HL-60 (cell line): ENCODE measurements around the gene CMIP.

ENCODE experiments used
- DNase-seq, 2 experiments: peaks; one replicate each; pipeline ENCODE4 v3.0.0-alpha.2; 2010 to 2020; ENCODE audit warnings: low read depth in 1 of 2, low spot score in 1 of 2
- H3K27ac ChIP-seq: fragments of 250-450 bp; sonication (Bioruptor Pico); replicated peaks from 2 replicates; pipeline ENCODE4 v1.5.1; 2020; ENCODE audit warnings: mild to moderate bottlenecking, moderate library complexity
- H3K27me3 ChIP-seq: fragments of 250-450 bp; sonication (Bioruptor Pico); 2 replicates; pipeline ENCODE4 v1.5.1; 2021; ENCODE audit warnings: mild to moderate bottlenecking, moderate library complexity; ENCODE audit not compliant: insufficient read depth, poor library complexity, severe bottlenecking
- H3K4me3 ChIP-seq: replicated peaks from 2 replicates; pipeline ENCODE4 v1.5.1; 2011; ENCODE audit warnings: mild to moderate bottlenecking, control low read depth, low read length; ENCODE audit not compliant: insufficient read depth
- GABPA ChIP-seq: IDR thresholded peaks from 2 replicates; pipeline ENCODE4 v1.6.1; 2012; ENCODE audit warnings: low read depth
- POLR2AphosphoS5 ChIP-seq: IDR thresholded peaks from 2 replicates; pipeline ENCODE4 v1.6.1; 2012; ENCODE audit warnings: low read depth
- SPI1 ChIP-seq: IDR thresholded peaks from 2 replicates; pipeline ENCODE4 v1.6.1; 2012; ENCODE audit warnings: low read depth, mild to moderate bottlenecking, borderline replicate concordance
- TF ChIP-seq, protein P1 (sequence below): IDR thresholded peaks from one replicate; pipeline ENCODE4 v1.5.1; 2011; ENCODE audit warnings: low read length, control low read depth, inconsistent platforms; ENCODE audit not compliant: insufficient read depth
- TF ChIP-seq, protein P2 (sequence below): IDR thresholded peaks from 2 replicates; pipeline ENCODE4 v1.6.1; 2012; ENCODE audit warnings: low read depth; ENCODE audit not compliant: insufficient replicate concordance

The CMIP gene

GRCh38 chr16:81649561-81650184, 205.1 kb downstream of the CMIP start:
- DNase-seq, result no peak
- no peak overlapping the region for H3K27ac ChIP-seq
- H3K27me3 ChIP-seq, result no peaks in the 10 kb centered on the region
- H3K4me3 ChIP-seq, result no peak overlapping the region
- TF ChIP-seq, protein P1, sequence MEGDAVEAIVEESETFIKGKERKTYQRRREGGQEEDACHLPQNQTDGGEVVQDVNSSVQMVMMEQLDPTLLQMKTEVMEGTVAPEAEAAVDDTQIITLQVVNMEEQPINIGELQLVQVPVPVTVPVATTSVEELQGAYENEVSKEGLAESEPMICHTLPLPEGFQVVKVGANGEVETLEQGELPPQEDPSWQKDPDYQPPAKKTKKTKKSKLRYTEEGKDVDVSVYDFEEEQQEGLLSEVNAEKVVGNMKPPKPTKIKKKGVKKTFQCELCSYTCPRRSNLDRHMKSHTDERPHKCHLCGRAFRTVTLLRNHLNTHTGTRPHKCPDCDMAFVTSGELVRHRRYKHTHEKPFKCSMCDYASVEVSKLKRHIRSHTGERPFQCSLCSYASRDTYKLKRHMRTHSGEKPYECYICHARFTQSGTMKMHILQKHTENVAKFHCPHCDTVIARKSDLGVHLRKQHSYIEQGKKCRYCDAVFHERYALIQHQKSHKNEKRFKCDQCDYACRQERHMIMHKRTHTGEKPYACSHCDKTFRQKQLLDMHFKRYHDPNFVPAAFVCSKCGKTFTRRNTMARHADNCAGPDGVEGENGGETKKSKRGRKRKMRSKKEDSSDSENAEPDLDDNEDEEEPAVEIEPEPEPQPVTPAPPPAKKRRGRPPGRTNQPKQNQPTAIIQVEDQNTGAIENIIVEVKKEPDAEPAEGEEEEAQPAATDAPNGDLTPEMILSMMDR, result no peak
- no peak for TF ChIP-seq POLR2AphosphoS5
- TF ChIP-seq SPI1, result no peak
- TF ChIP-seq GABPA, result no peak
- TF ChIP-seq, protein P2, sequence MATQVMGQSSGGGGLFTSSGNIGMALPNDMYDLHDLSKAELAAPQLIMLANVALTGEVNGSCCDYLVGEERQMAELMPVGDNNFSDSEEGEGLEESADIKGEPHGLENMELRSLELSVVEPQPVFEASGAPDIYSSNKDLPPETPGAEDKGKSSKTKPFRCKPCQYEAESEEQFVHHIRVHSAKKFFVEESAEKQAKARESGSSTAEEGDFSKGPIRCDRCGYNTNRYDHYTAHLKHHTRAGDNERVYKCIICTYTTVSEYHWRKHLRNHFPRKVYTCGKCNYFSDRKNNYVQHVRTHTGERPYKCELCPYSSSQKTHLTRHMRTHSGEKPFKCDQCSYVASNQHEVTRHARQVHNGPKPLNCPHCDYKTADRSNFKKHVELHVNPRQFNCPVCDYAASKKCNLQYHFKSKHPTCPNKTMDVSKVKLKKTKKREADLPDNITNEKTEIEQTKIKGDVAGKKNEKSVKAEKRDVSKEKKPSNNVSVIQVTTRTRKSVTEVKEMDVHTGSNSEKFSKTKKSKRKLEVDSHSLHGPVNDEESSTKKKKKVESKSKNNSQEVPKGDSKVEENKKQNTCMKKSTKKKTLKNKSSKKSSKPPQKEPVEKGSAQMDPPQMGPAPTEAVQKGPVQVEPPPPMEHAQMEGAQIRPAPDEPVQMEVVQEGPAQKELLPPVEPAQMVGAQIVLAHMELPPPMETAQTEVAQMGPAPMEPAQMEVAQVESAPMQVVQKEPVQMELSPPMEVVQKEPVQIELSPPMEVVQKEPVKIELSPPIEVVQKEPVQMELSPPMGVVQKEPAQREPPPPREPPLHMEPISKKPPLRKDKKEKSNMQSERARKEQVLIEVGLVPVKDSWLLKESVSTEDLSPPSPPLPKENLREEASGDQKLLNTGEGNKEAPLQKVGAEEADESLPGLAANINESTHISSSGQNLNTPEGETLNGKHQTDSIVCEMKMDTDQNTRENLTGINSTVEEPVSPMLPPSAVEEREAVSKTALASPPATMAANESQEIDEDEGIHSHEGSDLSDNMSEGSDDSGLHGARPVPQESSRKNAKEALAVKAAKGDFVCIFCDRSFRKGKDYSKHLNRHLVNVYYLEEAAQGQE, result no peak

- H3K4me3 ChIP-seq, result no peak overlapping the region
- TF ChIP-seq POLR2AphosphoS5, result no peak
- TF ChIP-seq SPI1, result no peak
- TF ChIP-seq GABPA, result no peak
- TF ChIP-seq, protein P1, result no peak
- TF ChIP-seq, protein P2, result no peak
- no peak for DNase-seq
- no peak overlapping the region for H3K27ac ChIP-seq
- no peaks in the 10 kb centered on the region for H3K27me3 ChIP-seq
These were observed 205.7 kb downstream of the CMIP start for GRCh38 chr16:81650281-81650680.

DNA sequence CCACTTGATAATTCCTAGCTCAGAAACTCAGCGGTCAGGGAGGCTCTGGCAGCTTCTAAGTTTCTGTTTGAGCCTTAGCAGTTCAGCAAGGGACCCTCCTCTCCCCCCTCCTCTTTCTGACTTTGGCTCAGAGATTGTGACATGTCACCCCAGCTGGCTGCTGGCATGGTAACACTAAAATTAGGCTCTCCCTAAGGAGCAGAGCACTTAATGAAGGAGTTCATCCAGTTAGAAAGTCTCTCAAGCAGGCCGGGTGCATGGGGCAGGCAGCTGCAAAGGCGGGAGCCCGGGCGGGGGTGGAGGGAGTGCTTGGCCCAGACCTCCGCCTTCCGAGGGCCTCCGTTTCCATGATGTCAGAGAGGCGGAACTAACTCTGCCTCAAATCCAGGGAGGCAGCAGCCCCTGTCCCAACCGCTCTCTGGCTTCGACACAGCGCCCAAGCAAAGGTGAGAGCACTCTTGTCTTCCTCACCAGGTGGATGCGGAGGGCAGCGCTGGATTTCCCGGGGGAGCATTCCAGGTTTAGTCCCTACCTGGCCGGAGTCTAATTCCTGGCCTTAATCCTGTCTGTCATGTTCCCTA, 206.5 kb downstream of the CMIP start:
- Histone ChIP-seq H3K27me3 (no peaks in the 10 kb centered on the region), H3K4me3 (no peak overlapping the region), H3K27ac (no peak overlapping the region)
- no peak for DNase-seq
- no peak for TF ChIP-seq GABPA
- TF ChIP-seq, protein P1, result no peak
- no peak for TF ChIP-seq POLR2AphosphoS5
- TF ChIP-seq, protein P2, result no peak
- no peak for TF ChIP-seq SPI1
